Measurements from ENCODE around the gene GALNT8.

GRCh38 chr12:4814485-4814884, 94.3 kb downstream of the GALNT8 start:
- TF ChIP-seq, protein P1, sequence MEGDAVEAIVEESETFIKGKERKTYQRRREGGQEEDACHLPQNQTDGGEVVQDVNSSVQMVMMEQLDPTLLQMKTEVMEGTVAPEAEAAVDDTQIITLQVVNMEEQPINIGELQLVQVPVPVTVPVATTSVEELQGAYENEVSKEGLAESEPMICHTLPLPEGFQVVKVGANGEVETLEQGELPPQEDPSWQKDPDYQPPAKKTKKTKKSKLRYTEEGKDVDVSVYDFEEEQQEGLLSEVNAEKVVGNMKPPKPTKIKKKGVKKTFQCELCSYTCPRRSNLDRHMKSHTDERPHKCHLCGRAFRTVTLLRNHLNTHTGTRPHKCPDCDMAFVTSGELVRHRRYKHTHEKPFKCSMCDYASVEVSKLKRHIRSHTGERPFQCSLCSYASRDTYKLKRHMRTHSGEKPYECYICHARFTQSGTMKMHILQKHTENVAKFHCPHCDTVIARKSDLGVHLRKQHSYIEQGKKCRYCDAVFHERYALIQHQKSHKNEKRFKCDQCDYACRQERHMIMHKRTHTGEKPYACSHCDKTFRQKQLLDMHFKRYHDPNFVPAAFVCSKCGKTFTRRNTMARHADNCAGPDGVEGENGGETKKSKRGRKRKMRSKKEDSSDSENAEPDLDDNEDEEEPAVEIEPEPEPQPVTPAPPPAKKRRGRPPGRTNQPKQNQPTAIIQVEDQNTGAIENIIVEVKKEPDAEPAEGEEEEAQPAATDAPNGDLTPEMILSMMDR (IDR thresholded peaks at IDR 0.05; ENCODE audit: insufficient read depth, low read length): no peak
- TF ChIP-seq POLR2AphosphoS5 (IDR thresholded peaks at IDR 0.05; ENCODE audit: low read depth): no peak
- TF ChIP-seq, protein P2, sequence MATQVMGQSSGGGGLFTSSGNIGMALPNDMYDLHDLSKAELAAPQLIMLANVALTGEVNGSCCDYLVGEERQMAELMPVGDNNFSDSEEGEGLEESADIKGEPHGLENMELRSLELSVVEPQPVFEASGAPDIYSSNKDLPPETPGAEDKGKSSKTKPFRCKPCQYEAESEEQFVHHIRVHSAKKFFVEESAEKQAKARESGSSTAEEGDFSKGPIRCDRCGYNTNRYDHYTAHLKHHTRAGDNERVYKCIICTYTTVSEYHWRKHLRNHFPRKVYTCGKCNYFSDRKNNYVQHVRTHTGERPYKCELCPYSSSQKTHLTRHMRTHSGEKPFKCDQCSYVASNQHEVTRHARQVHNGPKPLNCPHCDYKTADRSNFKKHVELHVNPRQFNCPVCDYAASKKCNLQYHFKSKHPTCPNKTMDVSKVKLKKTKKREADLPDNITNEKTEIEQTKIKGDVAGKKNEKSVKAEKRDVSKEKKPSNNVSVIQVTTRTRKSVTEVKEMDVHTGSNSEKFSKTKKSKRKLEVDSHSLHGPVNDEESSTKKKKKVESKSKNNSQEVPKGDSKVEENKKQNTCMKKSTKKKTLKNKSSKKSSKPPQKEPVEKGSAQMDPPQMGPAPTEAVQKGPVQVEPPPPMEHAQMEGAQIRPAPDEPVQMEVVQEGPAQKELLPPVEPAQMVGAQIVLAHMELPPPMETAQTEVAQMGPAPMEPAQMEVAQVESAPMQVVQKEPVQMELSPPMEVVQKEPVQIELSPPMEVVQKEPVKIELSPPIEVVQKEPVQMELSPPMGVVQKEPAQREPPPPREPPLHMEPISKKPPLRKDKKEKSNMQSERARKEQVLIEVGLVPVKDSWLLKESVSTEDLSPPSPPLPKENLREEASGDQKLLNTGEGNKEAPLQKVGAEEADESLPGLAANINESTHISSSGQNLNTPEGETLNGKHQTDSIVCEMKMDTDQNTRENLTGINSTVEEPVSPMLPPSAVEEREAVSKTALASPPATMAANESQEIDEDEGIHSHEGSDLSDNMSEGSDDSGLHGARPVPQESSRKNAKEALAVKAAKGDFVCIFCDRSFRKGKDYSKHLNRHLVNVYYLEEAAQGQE (IDR thresholded peaks at IDR 0.05; ENCODE audit: insufficient replicate concordance, low read depth): no peak

All from HL-60 (cell line).